NT2/D1 (cell line): ENCODE results near the gene CNTN5.

ENCODE experiments used
- DNase-seq: peaks from one replicate; pipeline ENCODE4 v3.0.0-alpha.2; 2011; ENCODE audit warnings: low read depth, low spot score
- H3K27me3 ChIP-seq: 2 replicates; pipeline ENCODE4 v1.6.0; 2011; ENCODE audit warnings: mild to moderate bottlenecking; ENCODE audit not compliant: insufficient read length, insufficient read depth
- H3K36me3 ChIP-seq: 2 replicates; pipeline ENCODE4 v1.6.1; 2011; ENCODE audit warnings: mild to moderate bottlenecking, low read length, mixed read lengths; ENCODE audit not compliant: insufficient read depth, insufficient read length
- H3K4me1 ChIP-seq: 2 replicates; pipeline ENCODE4 v1.5.1; 2011; ENCODE audit not compliant: insufficient read depth, insufficient read length
- H3K4me3 ChIP-seq: 2 replicates; pipeline ENCODE4 v1.5.1; 2011; ENCODE audit warnings: low read depth; ENCODE audit not compliant: insufficient read length
- H3K9ac ChIP-seq: 2 replicates; pipeline ENCODE4 v1.6.0; 2011; ENCODE audit warnings: low read depth; ENCODE audit not compliant: insufficient read length
- H3K9me3 ChIP-seq: 2 replicates; pipeline ENCODE4 v1.5.1; 2011; ENCODE audit warnings: mild to moderate bottlenecking, low read length; ENCODE audit not compliant: insufficient read depth
- SUZ12 ChIP-seq: IDR thresholded peaks from 2 replicates; pipeline ENCODE4 v1.6.1; 2011; ENCODE audit not compliant: insufficient read length, insufficient read depth; ENCODE audit errors: extremely low read depth
- YY1 ChIP-seq: IDR thresholded peaks from 2 replicates; pipeline ENCODE4 v1.6.1; 2011; ENCODE audit not compliant: insufficient read length, insufficient read depth
- ZNF274 ChIP-seq: IDR thresholded peaks from 2 replicates; pipeline ENCODE4 v1.6.1; 2011; ENCODE audit warnings: mild to moderate bottlenecking, low read depth, low read length

The CNTN5 gene

GRCh38 chr11:99568808-99569207, 548.1 kb downstream of the CNTN5 start:
- no peaks in the 10 kb centered on the region for H3K27me3 ChIP-seq
- no peak overlapping the region for H3K9ac ChIP-seq
- no peak for DNase-seq
- H3K4me1 ChIP-seq, result no peaks in the 10 kb centered on the region
- H3K36me3 ChIP-seq, result no peaks in the 10 kb centered on the region
- no peaks in the 10 kb centered on the region for H3K9me3 ChIP-seq
- H3K4me3 ChIP-seq, result no peak overlapping the region
- TF ChIP-seq YY1 (no peak), SUZ12 (no peak), ZNF274 (no peak)

- Histone ChIP-seq H3K36me3 (no peaks in the 10 kb centered on the region), H3K4me1 (no peaks in the 10 kb centered on the region), H3K27me3 (no peaks in the 10 kb centered on the region), H3K4me3 (no peak overlapping the region), H3K9ac (no peak overlapping the region), H3K9me3 (no peaks in the 10 kb centered on the region)
- TF ChIP-seq SUZ12, result no peak
- no peak for TF ChIP-seq ZNF274
- no peak for TF ChIP-seq YY1
- DNase-seq, result no peak
Observed at GRCh38 chr11:99571094-99571493, 550.3 kb downstream of the CNTN5 start.

- DNase-seq, result no peak
- Histone ChIP-seq H3K27me3 (no peaks in the 10 kb centered on the region), H3K9me3 (no peaks in the 10 kb centered on the region; the same call in 1 of the 2 replicates), H3K36me3 (no peaks in the 10 kb centered on the region), H3K9ac (no peak overlapping the region), H3K4me3 (no peak overlapping the region), H3K4me1 (no peaks in the 10 kb centered on the region)
- TF ChIP-seq ZNF274 (no peak), YY1 (no peak), SUZ12 (no peak)
Observed at GRCh38 chr11:99584830-99585229, 564.1 kb downstream of the CNTN5 start.

GRCh38 chr11:99585606-99586005, 564.9 kb downstream of the CNTN5 start:
- no peaks in the 10 kb centered on the region for H3K36me3 ChIP-seq
- no peak overlapping the region for H3K4me3 ChIP-seq
- H3K4me1 ChIP-seq, result no peaks in the 10 kb centered on the region
- no peak overlapping the region for H3K9ac ChIP-seq
- no peaks in the 10 kb centered on the region for H3K27me3 ChIP-seq
- H3K9me3 ChIP-seq, result no peaks in the 10 kb centered on the region; the same call in 1 of the 2 replicates
- TF ChIP-seq ZNF274 (no peak), YY1 (no peak), SUZ12 (no peak)
- DNase-seq, result no peak

GRCh38 chr11:99589771-99590170, 569.0 kb downstream of the CNTN5 start:
- no peaks in the 10 kb centered on the region for H3K4me1 ChIP-seq
- H3K9me3 ChIP-seq, result no peaks in the 10 kb centered on the region
- no peak for TF ChIP-seq ZNF274
- no peak for DNase-seq
- H3K27me3 ChIP-seq, result no peaks in the 10 kb centered on the region
- H3K36me3 ChIP-seq, result no peaks in the 10 kb centered on the region
- no peak overlapping the region for H3K4me3 ChIP-seq
- no peak overlapping the region for H3K9ac ChIP-seq

- Histone ChIP-seq H3K9me3 (no peaks in the 10 kb centered on the region), H3K4me3 (no peak overlapping the region), H3K27me3 (no peaks in the 10 kb centered on the region), H3K36me3 (no peaks in the 10 kb centered on the region), H3K4me1 (no peaks in the 10 kb centered on the region), H3K9ac (no peak overlapping the region)
- no peak for TF ChIP-seq SUZ12
- no peak for TF ChIP-seq YY1
- no peak for TF ChIP-seq ZNF274
- no peak for DNase-seq
Observed at GRCh38 chr11:99592266-99592665, 571.5 kb downstream of the CNTN5 start.

- TF ChIP-seq ZNF274, result no peak
- no peak for TF ChIP-seq SUZ12
- no peak for TF ChIP-seq YY1
Observed at GRCh38 chr11:99593197-99593596, 572.4 kb downstream of the CNTN5 start.

GRCh38 chr11:99601179-99601578, 580.4 kb downstream of the CNTN5 start:
- Histone ChIP-seq H3K9ac (no peak overlapping the region), H3K4me1 (no peaks in the 10 kb centered on the region), H3K9me3 (no peaks in the 10 kb centered on the region), H3K27me3 (no peaks in the 10 kb centered on the region), H3K36me3 (no peaks in the 10 kb centered on the region), H3K4me3 (no peak overlapping the region)
- TF ChIP-seq ZNF274, result no peak
- TF ChIP-seq SUZ12, result no peak
- TF ChIP-seq YY1, result no peak
- no peak for DNase-seq

More at GRCh38 chr11:99593197-99593596, 572.4 kb downstream of the CNTN5 start:
- DNase-seq, result no peak
- H3K4me1 ChIP-seq, result no peaks in the 10 kb centered on the region
- no peaks in the 10 kb centered on the region for H3K27me3 ChIP-seq
- H3K36me3 ChIP-seq, result no peaks in the 10 kb centered on the region
- no peak overlapping the region for H3K4me3 ChIP-seq
- H3K9ac ChIP-seq, result no peak overlapping the region
- H3K9me3 ChIP-seq, result no peaks in the 10 kb centered on the region
